Activated B cell treated with CpG ODN at 0.5 μM for 24 hours (primary cell): Measurements from ENCODE around the gene CEP72. TPM values are rescaled to one million over a fixed set of nuclear protein-coding genes. Genes with fewer than 3 reads are reported as not detected.
"Not testable (repeated sequence)": the region's sequence is repeated elsewhere in the genome, so short reads cannot be mapped to it uniquely, and the experiment has no call there.

Experiments used
- ATAC-seq: fragments of 200-7000 bp; cut with Tn5 transposase; one replicate; pipeline ENCODE4 v1.10.0; 2021; ENCODE audit warnings: low read depth, mild to moderate bottlenecking, moderate library complexity
- CTCF ChIA-PET: fragments of 350-600 bp; sonication (Branson Sonifier 250); formaldehyde crosslinking; loops from one replicate; lab custom pipeline; 2021; ENCODE audit warnings: antibody characterized with exemption; lab: Charles Lee
- POLR2A ChIA-PET: fragments of 350-600 bp; sonication (Branson Sonifier 250); formaldehyde crosslinking; loops from one replicate; lab custom pipeline; 2021; ENCODE audit warnings: antibody characterized with exemption; lab: Charles Lee
- DNase-seq: peaks from one replicate; pipeline ENCODE4 v3.0.0; 2022
- H3K27ac Mint-ChIP-seq: one replicate; pipeline ENCODE4 v1.8.0; 2020; ENCODE audit warnings: mixed read lengths
- H3K27me3 Mint-ChIP-seq: one replicate; pipeline ENCODE4 v1.8.0; 2021; ENCODE audit warnings: mixed read lengths
- H3K36me3 Mint-ChIP-seq: one replicate; pipeline ENCODE4 v1.8.0; 2021; ENCODE audit warnings: low read depth, mixed read lengths
- H3K4me1 Mint-ChIP-seq: one replicate; pipeline ENCODE4 v1.8.0; 2021; ENCODE audit warnings: mixed read lengths
- H3K4me3 Mint-ChIP-seq: one replicate; pipeline ENCODE4 v1.8.0; 2020; ENCODE audit warnings: mild to moderate bottlenecking, mixed read lengths
- H3K9me3 Mint-ChIP-seq: one replicate; pipeline ENCODE4 v1.8.0; 2020; ENCODE audit warnings: mixed read lengths
- intact Hi-C: fragments of 100-400 bp; cut with micrococcal nuclease; formaldehyde crosslinking; loops from one replicate; pipeline ENCODE4 v1.15.1; 2024
- total RNA-seq: library from RNA; stranded (reverse); gene quantifications from 2 replicates; pipeline ENCODE4 v1.2.3, GENCODE V29; 2022
- TF ChIP-seq, protein P1 (sequence below): fragments of 200-600 bp; IDR thresholded peaks from one replicate; pipeline ENCODE4 v1.8.0; 2022; ENCODE audit warnings: antibody characterized with exemption, mild to moderate bottlenecking

CEP72 gene
- total RNA-seq, 1 donor from 2014 or later: 17.4 TPM

DNA sequence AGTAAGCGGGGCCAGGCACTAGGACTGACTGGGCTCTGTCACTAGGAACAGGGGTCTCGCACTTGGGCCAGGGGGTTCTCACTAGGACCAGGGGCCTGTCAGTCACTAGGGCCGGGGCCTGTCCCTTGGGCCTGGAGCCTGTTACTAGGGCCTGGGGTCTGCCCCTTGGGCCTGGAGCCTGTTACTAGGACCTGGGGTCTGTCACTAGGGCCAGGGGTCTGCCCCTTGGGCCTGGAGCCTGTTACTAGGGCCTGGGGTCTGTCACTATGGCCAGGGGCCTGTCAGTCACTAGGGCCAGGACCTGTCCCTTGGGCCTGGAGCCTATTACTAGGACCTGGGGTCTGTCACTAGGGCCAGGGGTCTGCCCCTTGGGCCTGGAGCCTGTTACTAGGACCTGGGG is 70.1 kb downstream of the CEP72 start:
- CTCF ChIA-PET, H3K4me3 Mint-ChIP-seq, H3K27me3 Mint-ChIP-seq, H3K4me1 Mint-ChIP-seq, ATAC-seq, H3K9me3 Mint-ChIP-seq, H3K27ac Mint-ChIP-seq, intact Hi-C loops, DNase-seq, H3K36me3 Mint-ChIP-seq, POLR2A ChIA-PET: not testable (repeated sequence)

DNA sequence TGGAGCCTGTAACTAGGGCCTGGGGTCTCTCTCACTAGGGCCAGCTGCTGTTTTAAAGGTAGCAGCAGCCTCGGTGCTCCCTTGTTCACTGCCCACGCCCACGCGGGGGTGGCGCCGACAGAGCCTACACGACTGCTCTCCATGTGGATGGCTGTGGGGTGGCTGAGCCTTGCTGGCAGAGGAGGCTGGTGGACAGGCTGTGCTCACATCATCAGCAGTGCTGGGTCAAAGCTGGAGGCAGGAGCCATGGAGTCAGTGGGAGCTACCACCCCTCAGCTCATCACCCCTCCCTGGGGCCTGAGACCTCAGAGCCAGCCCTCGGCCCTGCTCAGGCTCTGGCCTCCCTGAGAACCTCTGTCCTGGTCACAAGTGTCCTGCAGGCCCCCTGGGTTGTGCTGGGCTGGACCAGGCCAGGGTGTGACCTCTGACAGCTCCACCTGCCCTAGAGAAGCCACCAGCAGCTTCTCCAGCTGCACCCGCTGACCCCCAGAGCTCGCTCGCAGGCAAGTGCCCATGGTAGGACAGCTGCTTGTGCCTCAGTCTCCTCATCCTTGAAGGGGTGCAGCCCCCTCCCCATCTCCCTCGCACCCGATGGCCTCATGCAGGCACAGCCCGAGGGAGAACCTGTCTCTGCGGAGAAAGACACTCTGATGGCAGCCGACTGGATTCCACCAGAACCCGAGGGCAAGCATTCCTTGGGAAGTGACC is 70.7 kb downstream of the CEP72 start:
- CTCF ChIA-PET, H3K27me3 Mint-ChIP-seq, POLR2A ChIA-PET, intact Hi-C loops, ATAC-seq, H3K4me1 Mint-ChIP-seq, DNase-seq, H3K36me3 Mint-ChIP-seq, H3K27ac Mint-ChIP-seq, H3K9me3 Mint-ChIP-seq, H3K4me3 Mint-ChIP-seq: not testable (repeated sequence)

DNA sequence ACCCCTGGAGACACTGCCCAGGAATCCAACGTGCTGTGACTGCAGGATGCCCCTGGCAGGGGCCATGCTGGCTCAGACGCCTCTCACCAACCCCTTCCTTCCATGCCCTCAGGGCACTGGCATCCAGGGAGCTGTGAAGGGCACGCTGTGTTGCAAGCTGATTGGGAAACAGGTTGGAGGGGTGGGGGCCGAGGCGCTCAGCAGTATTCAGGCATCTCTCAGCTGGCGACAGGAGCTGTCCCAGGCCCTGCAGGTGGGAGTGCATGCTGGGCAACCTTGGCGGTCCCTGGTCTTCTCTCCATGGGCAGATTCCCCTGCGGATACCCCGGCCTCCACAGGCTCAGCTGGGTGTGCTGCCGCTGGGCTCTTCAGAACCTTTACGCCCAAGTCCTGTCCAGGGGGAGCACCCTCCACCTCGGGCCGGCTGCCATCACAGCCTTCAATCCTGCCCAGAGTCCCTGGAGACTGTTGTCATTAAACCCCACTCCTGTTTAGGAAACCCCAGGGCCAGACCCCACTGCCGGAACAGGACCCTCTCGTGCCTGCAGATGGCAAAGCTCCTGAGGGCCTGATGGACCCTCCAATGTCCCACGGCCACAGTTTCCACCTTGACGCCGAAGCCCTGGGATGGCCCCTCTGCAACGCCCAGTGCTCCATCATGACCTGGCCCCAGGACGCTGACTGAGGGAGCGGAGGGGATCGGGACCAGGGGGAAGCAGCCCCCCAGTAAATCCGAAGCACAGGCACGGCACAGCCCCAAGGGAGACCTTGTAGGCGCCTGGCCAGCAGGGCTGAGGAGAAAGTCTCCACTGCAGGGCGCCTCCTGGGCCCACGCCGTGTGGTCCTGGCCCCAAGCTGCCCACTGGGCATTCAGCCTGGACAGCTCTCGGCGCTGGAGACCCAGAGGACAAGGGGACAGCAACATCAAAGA is 71.7 kb downstream of the CEP72 start:
- H3K27ac Mint-ChIP-seq: no peak overlapping the region
- no peaks in the 10 kb centered on the region for H3K36me3 Mint-ChIP-seq
- DNase-seq (no peak), ATAC-seq (no peak)
- POLR2A ChIA-PET: no interaction called here
- CTCF ChIA-PET: no interaction called here
- H3K4me1 Mint-ChIP-seq: no peaks in the 10 kb centered on the region
- H3K4me3 Mint-ChIP-seq: no peak overlapping the region
- peaks cover 5% of the 10 kb centered on the region for H3K27me3 Mint-ChIP-seq
- no peaks in the 10 kb centered on the region for H3K9me3 Mint-ChIP-seq
- intact Hi-C loops: no loop called here
- TF ChIP-seq, protein P1, sequence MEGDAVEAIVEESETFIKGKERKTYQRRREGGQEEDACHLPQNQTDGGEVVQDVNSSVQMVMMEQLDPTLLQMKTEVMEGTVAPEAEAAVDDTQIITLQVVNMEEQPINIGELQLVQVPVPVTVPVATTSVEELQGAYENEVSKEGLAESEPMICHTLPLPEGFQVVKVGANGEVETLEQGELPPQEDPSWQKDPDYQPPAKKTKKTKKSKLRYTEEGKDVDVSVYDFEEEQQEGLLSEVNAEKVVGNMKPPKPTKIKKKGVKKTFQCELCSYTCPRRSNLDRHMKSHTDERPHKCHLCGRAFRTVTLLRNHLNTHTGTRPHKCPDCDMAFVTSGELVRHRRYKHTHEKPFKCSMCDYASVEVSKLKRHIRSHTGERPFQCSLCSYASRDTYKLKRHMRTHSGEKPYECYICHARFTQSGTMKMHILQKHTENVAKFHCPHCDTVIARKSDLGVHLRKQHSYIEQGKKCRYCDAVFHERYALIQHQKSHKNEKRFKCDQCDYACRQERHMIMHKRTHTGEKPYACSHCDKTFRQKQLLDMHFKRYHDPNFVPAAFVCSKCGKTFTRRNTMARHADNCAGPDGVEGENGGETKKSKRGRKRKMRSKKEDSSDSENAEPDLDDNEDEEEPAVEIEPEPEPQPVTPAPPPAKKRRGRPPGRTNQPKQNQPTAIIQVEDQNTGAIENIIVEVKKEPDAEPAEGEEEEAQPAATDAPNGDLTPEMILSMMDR: no peak

DNA sequence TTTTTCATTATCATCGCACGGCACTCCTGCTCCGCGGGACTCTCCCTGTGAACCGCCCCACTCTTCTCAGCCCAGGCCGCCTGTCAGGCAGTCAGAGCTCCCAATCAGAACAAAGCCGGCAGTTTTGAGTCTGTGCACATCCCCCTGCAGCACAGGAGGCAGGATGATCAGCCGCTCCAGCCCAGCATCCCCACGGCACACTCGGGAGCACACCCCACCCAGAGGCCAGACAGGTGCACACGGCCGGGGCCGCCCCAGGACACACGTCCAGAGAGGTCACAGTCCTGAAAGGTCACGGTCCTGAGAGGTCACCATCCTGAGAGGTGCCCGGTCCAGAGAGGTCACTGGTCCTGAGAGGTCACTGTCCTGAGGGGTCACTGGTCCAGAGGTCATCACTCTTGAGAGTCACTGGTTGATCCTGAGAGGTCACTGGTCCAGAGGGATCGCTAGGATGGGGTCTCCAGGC is 72.6 kb downstream of the CEP72 start:
- TF ChIP-seq, protein P1: no peak
- no peak for ATAC-seq
- POLR2A ChIA-PET: no interaction called here
- H3K27ac Mint-ChIP-seq: no peak overlapping the region
- H3K36me3 Mint-ChIP-seq: no peaks in the 10 kb centered on the region
- H3K9me3 Mint-ChIP-seq: no peaks in the 10 kb centered on the region
- intact Hi-C loops: no loop called here
- CTCF ChIA-PET: no interaction called here
- no peaks in the 10 kb centered on the region for H3K4me1 Mint-ChIP-seq
- DNase-seq: no peak
- peaks cover 5% of the 10 kb centered on the region for H3K27me3 Mint-ChIP-seq
- H3K4me3 Mint-ChIP-seq: no peak overlapping the region

DNA sequence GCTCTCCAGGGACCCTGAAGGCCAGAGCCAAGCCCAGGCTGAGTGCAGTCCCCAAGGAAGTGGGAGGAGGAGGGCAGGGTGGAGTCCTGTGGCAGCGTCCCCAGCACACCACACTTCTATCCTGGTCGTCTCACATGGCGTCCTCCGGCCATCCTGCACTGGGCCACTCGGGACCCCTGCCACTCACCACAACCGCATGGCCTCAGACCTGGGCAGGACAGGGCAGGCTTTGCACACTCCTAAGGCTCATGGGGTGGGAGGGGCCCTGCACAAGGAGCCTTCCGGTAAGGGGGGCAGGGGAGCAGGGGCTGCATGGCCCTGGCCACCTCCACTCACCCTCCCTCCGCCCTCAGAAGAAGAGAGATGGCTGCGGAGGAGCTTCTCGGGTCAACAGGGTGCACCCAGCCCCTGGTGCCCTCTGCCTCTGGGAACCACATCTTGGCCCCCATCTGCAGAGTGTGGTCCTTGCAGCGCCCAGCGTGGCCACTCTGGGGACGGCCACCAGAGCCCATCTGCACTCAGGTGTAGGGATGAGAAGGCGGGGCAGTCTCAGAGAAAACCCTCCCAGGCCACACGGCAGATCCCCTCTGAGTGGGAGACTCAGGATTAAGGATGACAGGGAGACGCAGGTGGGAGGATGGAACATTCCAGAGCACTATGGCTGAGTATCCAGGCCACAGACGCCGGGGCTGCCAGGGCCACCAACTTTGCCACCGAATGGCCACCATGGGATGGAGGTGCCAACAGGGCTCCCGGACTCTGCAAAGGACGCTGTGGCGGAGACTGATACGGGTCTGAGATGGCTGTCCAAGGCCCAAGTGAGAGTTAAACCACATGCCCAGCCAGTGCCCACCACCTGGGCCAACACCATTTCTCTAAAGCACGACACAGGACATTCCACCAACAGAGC is 73.4 kb downstream of the CEP72 start:
- Mint-ChIP-seq H3K4me1 (no peaks in the 10 kb centered on the region), H3K9me3 (no peaks in the 10 kb centered on the region), H3K27me3 (peaks cover 5% of the 10 kb centered on the region), H3K4me3 (no peak overlapping the region), H3K36me3 (no peaks in the 10 kb centered on the region), H3K27ac (no peak overlapping the region)
- ATAC-seq (no peak), DNase-seq (no peak)
- POLR2A ChIA-PET: no interaction called here
- CTCF ChIA-PET: no interaction called here
- TF ChIP-seq, protein P1: no peak
- intact Hi-C loops: no loop called here

DNA sequence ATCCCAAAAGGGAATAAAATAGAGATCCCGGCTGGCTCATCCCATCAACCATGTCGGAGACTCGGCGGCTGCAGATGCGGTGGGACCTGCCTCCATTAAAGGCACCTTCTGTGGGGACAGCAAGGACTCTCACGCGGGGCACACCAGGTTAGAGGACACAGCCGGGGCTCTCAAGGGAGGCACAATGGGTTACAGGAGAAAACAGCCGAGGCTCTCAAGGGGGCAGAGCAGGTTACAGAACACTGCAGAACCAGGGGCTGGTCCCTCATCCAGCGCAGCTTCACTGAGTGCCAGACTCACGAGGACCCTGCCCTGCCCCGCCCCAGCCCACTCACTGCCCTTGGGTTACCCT is 74.0 kb downstream of the CEP72 start:
- intact Hi-C loops, POLR2A ChIA-PET, H3K27me3 Mint-ChIP-seq: not testable (repeated sequence)

DNA sequence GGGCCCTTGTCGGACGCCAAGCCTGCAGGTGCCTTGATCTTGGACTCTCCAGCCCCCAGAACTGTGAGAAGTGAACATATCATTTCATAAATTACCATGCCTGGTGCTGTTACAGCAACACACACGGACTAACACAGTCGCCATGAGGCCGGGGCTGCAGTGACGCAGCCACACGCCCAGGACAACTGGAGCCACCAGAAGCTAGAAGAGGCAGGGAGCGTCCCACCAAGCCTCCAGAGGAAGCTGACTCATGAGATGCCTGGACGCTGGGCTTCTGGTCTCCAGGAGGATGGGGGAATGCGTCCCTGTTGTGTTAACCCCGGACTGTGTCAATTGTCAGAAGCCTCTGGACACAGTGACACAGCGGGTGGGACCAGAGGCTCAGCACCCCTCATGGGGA is 74.8 kb downstream of the CEP72 start:
- H3K27me3 Mint-ChIP-seq, DNase-seq, H3K27ac Mint-ChIP-seq, H3K4me1 Mint-ChIP-seq, POLR2A ChIA-PET, ATAC-seq, H3K4me3 Mint-ChIP-seq, CTCF ChIA-PET, H3K36me3 Mint-ChIP-seq, H3K9me3 Mint-ChIP-seq, intact Hi-C loops: not testable (repeated sequence)

More for the DNA sequence above, 74.0 kb downstream of the CEP72 start:
- H3K36me3 Mint-ChIP-seq, H3K9me3 Mint-ChIP-seq, CTCF ChIA-PET, H3K27ac Mint-ChIP-seq, H3K4me3 Mint-ChIP-seq, H3K4me1 Mint-ChIP-seq, ATAC-seq, DNase-seq: not testable (repeated sequence)

DNA sequence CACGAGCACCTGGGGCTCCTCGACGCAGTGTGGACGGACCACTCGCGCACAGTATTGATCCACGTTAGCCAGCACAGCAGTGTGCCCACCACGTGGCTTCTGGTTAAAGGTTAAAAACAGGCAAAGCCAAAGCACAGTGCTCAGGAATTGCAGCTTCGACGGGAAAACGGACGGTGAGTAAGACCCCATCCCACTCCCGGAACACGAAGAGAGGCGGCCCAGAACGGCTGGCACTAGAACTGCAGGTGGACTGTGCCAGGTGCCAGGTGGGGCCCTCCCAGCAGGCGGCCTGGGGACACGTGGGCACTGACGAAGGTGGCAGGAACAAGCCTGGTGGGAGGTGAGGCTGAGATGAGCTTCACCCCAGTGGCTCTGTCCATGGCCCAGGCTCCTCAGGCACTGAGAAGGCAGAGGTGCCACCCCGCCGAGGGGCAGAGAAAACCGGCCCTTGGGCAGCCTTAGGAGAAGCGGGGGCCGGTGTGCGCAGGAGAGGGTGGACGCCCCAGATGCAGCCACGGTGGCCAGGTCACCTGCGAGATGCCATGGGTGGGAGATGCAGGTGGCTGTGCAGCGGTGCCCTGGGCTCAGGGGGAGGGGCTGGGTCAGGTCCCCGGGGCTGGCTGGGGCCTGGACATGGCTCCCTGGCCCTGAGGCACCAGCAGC is 76.3 kb downstream of the CEP72 start:
- DNase-seq, H3K27me3 Mint-ChIP-seq, H3K27ac Mint-ChIP-seq, POLR2A ChIA-PET, H3K9me3 Mint-ChIP-seq, H3K4me1 Mint-ChIP-seq, H3K4me3 Mint-ChIP-seq, H3K36me3 Mint-ChIP-seq, ATAC-seq, intact Hi-C loops, CTCF ChIA-PET: not testable (repeated sequence)
